AG04450 (cell line): ENCODE data around the gene MEIKIN. TPM values are rescaled to one million over a fixed set of nuclear protein-coding genes. Genes with fewer than 3 reads are reported as not detected.

Experiments
- CTCF ChIA-PET: fragments of 300-600, 350-600 bp; formaldehyde crosslinking; extraction: SDS; loops from one replicate; lab custom pipeline; 2022; ENCODE audit warnings: antibody characterized with exemption, inconsistent platforms; lab: Charles Lee
- POLR2A ChIA-PET: fragments of 350-600 bp; formaldehyde crosslinking; extraction: SDS; loops from one replicate; lab custom pipeline; 2021; ENCODE audit warnings: antibody characterized with exemption, inconsistent platforms; lab: Yijun Ruan, JAX
- DNase-seq: peaks from one replicate; pipeline ENCODE4 v3.0.0-alpha.2; 2011; ENCODE audit warnings: low read depth, low spot score
- H3K27ac ChIP-seq: one replicate; pipeline ENCODE4 v1.5.1; 2012; ENCODE audit warnings: low read depth, low read length, control low read depth
- H3K27me3 ChIP-seq: one replicate; pipeline ENCODE4 v1.6.0; 2012; ENCODE audit warnings: low read length; ENCODE audit not compliant: control insufficient read depth, insufficient read depth
- H3K4me3 ChIP-seq: 2 replicates; pipeline ENCODE4 v1.5.1; 2011; ENCODE audit warnings: mild to moderate bottlenecking, low read depth, low read length, control low read depth
- H3K9me3 ChIP-seq: 2 replicates; pipeline ENCODE4 v1.5.1; 2012; ENCODE audit warnings: low read length; ENCODE audit not compliant: control insufficient read depth, insufficient read depth
- CTCF ChIP-seq: IDR thresholded peaks from 2 replicates; pipeline ENCODE4 v1.5.1; 2011; ENCODE audit warnings: low read depth, low read length, control low read depth, inconsistent platforms
- polyA plus RNA-seq: library from polyadenylated mRNA; depleted of rRNA; stranded (reverse); fragments of >200 nt; gene quantifications from 2 replicates; pipeline ENCODE4 v1.2.3, GENCODE V29; 2011

Gene MEIKIN
- polyA plus RNA-seq, 1 experiment, result not detected

GRCh38 chr5:131984956-131985665 is 39.6 kb upstream of the MEIKIN start:
- H3K27me3 ChIP-seq, result peaks cover 8% of the 10 kb centered on the region
- H3K9me3 ChIP-seq, result no peaks in the 10 kb centered on the region
- ChIA-PET CTCF (no interaction called here), POLR2A (no interaction called here)
- TF ChIP-seq CTCF, result no peak
- no peak overlapping the region for H3K27ac ChIP-seq
- H3K4me3 ChIP-seq, result no peak overlapping the region
- DNase-seq, result no peak

DNA sequence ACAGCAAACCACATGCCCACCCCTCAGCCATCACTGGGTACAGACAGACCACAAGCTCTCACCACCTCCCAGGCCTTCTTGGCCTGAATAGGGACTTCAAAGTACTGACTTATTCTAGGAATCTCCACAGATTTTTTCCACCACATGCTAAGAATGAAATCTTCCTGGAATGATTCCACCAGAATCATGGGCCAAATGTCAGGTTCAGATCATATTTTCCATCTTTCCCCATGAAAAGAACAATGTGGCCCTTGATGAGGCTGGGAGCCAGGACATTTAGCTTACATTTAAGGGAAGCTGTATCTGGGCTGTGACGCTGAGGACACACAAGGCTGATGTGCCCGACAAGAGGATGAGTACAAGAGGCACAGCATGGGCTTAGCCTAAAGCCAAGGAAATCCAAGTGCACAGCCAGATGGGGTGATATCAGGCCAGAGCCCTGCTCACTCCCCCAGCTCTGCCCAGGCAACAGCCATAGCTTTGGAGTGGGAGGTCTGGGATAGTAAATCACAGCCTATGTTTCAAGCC is 37.8 kb upstream of the MEIKIN start:
- H3K9me3 ChIP-seq, result no peaks in the 10 kb centered on the region
- H3K4me3 ChIP-seq, result no peak overlapping the region
- no peak for DNase-seq
- H3K27me3 ChIP-seq, result peaks cover 8% of the 10 kb centered on the region
- no peak overlapping the region for H3K27ac ChIP-seq
- ChIA-PET POLR2A (no interaction called here), CTCF (no interaction called here)
- no peak for TF ChIP-seq CTCF

DNA sequence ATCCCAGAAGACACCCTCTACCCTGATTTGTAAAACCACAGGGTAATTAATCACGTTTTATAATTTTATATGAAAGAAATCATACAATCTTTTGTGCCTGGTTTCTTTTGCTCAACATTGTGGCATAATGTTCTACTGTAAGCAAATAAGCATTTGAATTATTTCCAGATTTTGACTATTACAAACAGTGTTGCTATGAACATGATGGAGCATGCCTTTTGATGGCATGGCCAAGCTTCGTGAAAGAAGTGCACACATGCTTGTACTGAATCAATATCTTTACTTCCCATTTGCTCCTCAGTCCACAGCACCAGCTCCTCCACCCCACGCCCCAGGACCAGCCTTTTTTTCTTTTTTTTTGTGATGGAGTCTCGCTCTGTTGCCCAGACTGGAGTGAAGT is 36.1 kb upstream of the MEIKIN start:
- CTCF ChIA-PET, result interaction anchor here (0.6 to 0.7 kb wide), 3 partner anchors 18 to 394 kb away, joined by 3 to 8 read pairs (median 5); no protein-coding TSS in a partner anchor
- H3K27me3 ChIP-seq, result peaks cover 8% of the 10 kb centered on the region
- H3K27ac ChIP-seq, result no peak overlapping the region
- DNase-seq, result no peak
- H3K4me3 ChIP-seq, result no peak overlapping the region
- H3K9me3 ChIP-seq, result no peaks in the 10 kb centered on the region
- TF ChIP-seq CTCF, result no peak
- POLR2A ChIA-PET, result no interaction called here

GRCh38 chr5:131980696-131981095 is 35.2 kb upstream of the MEIKIN start:
- DNase-seq, result no peak
- CTCF ChIA-PET, result interaction anchor here (0.7 kb wide), 1 partner anchor 520 kb away, joined by 6 read pairs; no protein-coding TSS in a partner anchor
- H3K27ac ChIP-seq, result no peak overlapping the region
- TF ChIP-seq CTCF, result no peak
- H3K27me3 ChIP-seq, result peaks cover 8% of the 10 kb centered on the region
- no peaks in the 10 kb centered on the region for H3K9me3 ChIP-seq
- POLR2A ChIA-PET, result no interaction called here
- no peak overlapping the region for H3K4me3 ChIP-seq

- POLR2A ChIA-PET, result no interaction called here
- TF ChIP-seq CTCF, result no peak
- CTCF ChIA-PET, result interaction anchor here (0.9 kb wide), 1 partner anchor 26 kb away, joined by 3 read pairs; no protein-coding TSS in a partner anchor
- Histone ChIP-seq H3K9me3 (no peaks in the 10 kb centered on the region), H3K27me3 (peaks cover 8% of the 10 kb centered on the region), H3K27ac (no peak overlapping the region), H3K4me3 (no peak overlapping the region)
- DNase-seq, result no peak
Observed at GRCh38 chr5:131979816-131980215, 34.4 kb upstream of the MEIKIN start.
